H1 (cell line): ENCODE results near the gene AP1M1.

Experiments used
- EZH2 ChIP-seq: fragments of 200-600 bp; sonication (generic); IDR thresholded peaks from 2 replicates; pipeline ENCODE4 v1.7.1; 2012; ENCODE audit warnings: low read depth, mild to moderate bottlenecking, moderate library complexity, low read length, inconsistent platforms; ENCODE audit not compliant: severe bottlenecking
- GABPA ChIP-seq: IDR thresholded peaks from 2 replicates; pipeline ENCODE4 v1.6.1; 2011; ENCODE audit warnings: mild to moderate bottlenecking, low read length, moderate library complexity, borderline replicate concordance; ENCODE audit not compliant: insufficient read depth
- HDAC6 ChIP-seq: IDR thresholded peaks from one replicate; pipeline ENCODE4 v1.7.1; 2012; ENCODE audit warnings: low read depth, mild to moderate bottlenecking, inconsistent platforms, low read length, moderate library complexity
- JUN ChIP-seq: IDR thresholded peaks from 2 replicates; pipeline ENCODE4 v1.6.1; 2011; ENCODE audit warnings: low read depth, mild to moderate bottlenecking, improper control_type of control experiment, low read length
- NRF1 ChIP-seq: IDR thresholded peaks from 2 replicates; pipeline ENCODE4 v1.6.1; 2011; ENCODE audit warnings: mild to moderate bottlenecking, low read depth, low read length, improper control_type of control experiment
- POLR2A ChIP-seq, 2 experiments: IDR thresholded peaks; 1 replicate in 1 of 2; 2 replicates in 1 of 2; pipeline ENCODE4 v1.6.1; 2011; ENCODE audit warnings: low read depth in 2 of 2, low read length in 2 of 2, mild to moderate bottlenecking in 2 of 2; ENCODE audit errors: control extremely low read depth in 1 of 2
- POLR2AphosphoS5 ChIP-seq: IDR thresholded peaks from 2 replicates; pipeline ENCODE4 v1.6.1; 2011; ENCODE audit warnings: low read depth, low read length
- SIN3A ChIP-seq, 2 experiments: IDR thresholded peaks in 1 of 2; conservative IDR thresholded peaks in 1 of 2; 2 replicates each; pipeline ENCODE4 v1.6.1; 2011 to 2012; ENCODE audit warnings: low read length in 2 of 2, improper control_type of control experiment in 1 of 2, low read depth in 1 of 2, mild to moderate bottlenecking in 1 of 2
- SUZ12 ChIP-seq: fragments of 200-600 bp; sonication (generic); IDR thresholded peaks from 2 replicates; pipeline ENCODE4 v1.6.1; 2012; ENCODE audit warnings: mild to moderate bottlenecking, inconsistent platforms, low read length, moderate library complexity, mixed read lengths
- TCF12 ChIP-seq: IDR thresholded peaks from 2 replicates; pipeline ENCODE4 v1.6.1; 2011; ENCODE audit warnings: low read depth, mild to moderate bottlenecking, low read length
- TF ChIP-seq, protein P1 (sequence below), 3 experiments: IDR thresholded peaks; 1 replicate in 2 of 3; 2 replicates in 1 of 3; pipeline versions ENCODE4 v1.5.1 to v1.6.1; 2011; ENCODE audit warnings: low read length in 3 of 3, mild to moderate bottlenecking in 3 of 3, inconsistent platforms in 2 of 3, low read depth in 1 of 3, moderate library complexity in 1 of 3; ENCODE audit not compliant: insufficient read depth in 1 of 3; ENCODE audit errors: control extremely low read depth in 1 of 3
- TF ChIP-seq, protein P2 (sequence below): IDR thresholded peaks from 2 replicates; pipeline ENCODE4 v1.6.1; 2012; ENCODE audit warnings: inconsistent platforms

- no peak for TF ChIP-seq HDAC6
- TF ChIP-seq, protein P1, sequence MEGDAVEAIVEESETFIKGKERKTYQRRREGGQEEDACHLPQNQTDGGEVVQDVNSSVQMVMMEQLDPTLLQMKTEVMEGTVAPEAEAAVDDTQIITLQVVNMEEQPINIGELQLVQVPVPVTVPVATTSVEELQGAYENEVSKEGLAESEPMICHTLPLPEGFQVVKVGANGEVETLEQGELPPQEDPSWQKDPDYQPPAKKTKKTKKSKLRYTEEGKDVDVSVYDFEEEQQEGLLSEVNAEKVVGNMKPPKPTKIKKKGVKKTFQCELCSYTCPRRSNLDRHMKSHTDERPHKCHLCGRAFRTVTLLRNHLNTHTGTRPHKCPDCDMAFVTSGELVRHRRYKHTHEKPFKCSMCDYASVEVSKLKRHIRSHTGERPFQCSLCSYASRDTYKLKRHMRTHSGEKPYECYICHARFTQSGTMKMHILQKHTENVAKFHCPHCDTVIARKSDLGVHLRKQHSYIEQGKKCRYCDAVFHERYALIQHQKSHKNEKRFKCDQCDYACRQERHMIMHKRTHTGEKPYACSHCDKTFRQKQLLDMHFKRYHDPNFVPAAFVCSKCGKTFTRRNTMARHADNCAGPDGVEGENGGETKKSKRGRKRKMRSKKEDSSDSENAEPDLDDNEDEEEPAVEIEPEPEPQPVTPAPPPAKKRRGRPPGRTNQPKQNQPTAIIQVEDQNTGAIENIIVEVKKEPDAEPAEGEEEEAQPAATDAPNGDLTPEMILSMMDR (IDR thresholded peaks at IDR 0.05; ENCODE audit: control extremely low read depth in 1 of 3, insufficient read depth in 1 of 3, low read depth in 1 of 3, low read length in 3 of 3) = no peak
- no peak for TF ChIP-seq POLR2AphosphoS5
- TF ChIP-seq, protein P2, sequence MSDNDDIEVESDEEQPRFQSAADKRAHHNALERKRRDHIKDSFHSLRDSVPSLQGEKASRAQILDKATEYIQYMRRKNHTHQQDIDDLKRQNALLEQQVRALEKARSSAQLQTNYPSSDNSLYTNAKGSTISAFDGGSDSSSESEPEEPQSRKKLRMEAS = no peak
- TF ChIP-seq POLR2A (IDR thresholded peaks at IDR 0.05; ENCODE audit: control extremely low read depth in 1 of 2, low read depth in 2 of 2, low read length in 2 of 2) = no peak
- no peak for TF ChIP-seq JUN
- no peak for TF ChIP-seq TCF12
- TF ChIP-seq SIN3A (conservative IDR thresholded peaks at IDR 0.05 in 1 of 2, IDR thresholded peaks at IDR 0.05 in 1 of 2; ENCODE audit: low read depth in 1 of 2, low read length in 2 of 2) = no peak
- no peak for TF ChIP-seq EZH2
- TF ChIP-seq GABPA = no peak
- TF ChIP-seq NRF1 = no peak
- TF ChIP-seq SUZ12 = no peak
Observed at GRCh38 chr19:16160943-16161560, 36.7 kb upstream of the AP1M1 start.
